IMR-90 (cell line): Measurements from ENCODE around the gene PROSER2. TPM values are rescaled to one million over a fixed set of nuclear protein-coding genes. Genes with fewer than 3 reads are reported as not detected.

Experiments used
- ATAC-seq: fragments of 200-7000 bp; cut with Tn5 transposase; 2 replicates; pipeline ENCODE4 v1.9.1; 2020; ENCODE audit warnings: low read depth, mild to moderate bottlenecking, moderate library complexity
- BruUV-seq: library from RNA; stranded (reverse); fragments of 400-500 nt; replicated peaks from 2 replicates; lab custom pipeline; 2021; lab: Mats Ljungman, UMichigan
- CTCF ChIA-PET: fragments of 300-600 bp; formaldehyde crosslinking; extraction: SDS; loops from one replicate; lab custom pipeline; 2021; ENCODE audit warnings: antibody characterized with exemption; lab: Yijun Ruan, JAX
- POLR2A ChIA-PET: fragments of 300-600 bp; sonication (Branson Sonifier 250); formaldehyde crosslinking; loops from one replicate; lab custom pipeline; 2022; ENCODE audit warnings: antibody characterized with exemption; ENCODE audit not compliant: unreplicated experiment; lab: Charles Lee
- DNase-seq: peaks from one replicate; pipeline ENCODE4 v3.0.0; 2013
- H2AFZ ChIP-seq: replicated peaks from 2 replicates; pipeline ENCODE3; 2013; ENCODE audit warnings: low read length, mild to moderate bottlenecking; ENCODE audit not compliant: poor library complexity
- H2AK5ac ChIP-seq: 2 replicates; pipeline ENCODE4 v1.6.1; 2013; ENCODE audit warnings: low read depth, low read length, inconsistent platforms
- H2AK9ac ChIP-seq: replicated peaks from 2 replicates; pipeline ENCODE3; 2013; ENCODE audit warnings: mild to moderate bottlenecking, low read depth, low read length, moderate library complexity; ENCODE audit not compliant: poor library complexity
- H2BK120ac ChIP-seq: 2 replicates; pipeline ENCODE4 v1.6.1; 2013; ENCODE audit warnings: low read depth, low read length, inconsistent platforms
- H2BK15ac ChIP-seq: 3 replicates; pipeline ENCODE4 v1.6.1; 2013; ENCODE audit warnings: low read depth, low read length, inconsistent platforms
- H2BK20ac ChIP-seq: 2 replicates; pipeline ENCODE4 v1.6.1; 2013; ENCODE audit warnings: low read depth, mild to moderate bottlenecking, inconsistent platforms, low read length, moderate library complexity
- H2BK5ac ChIP-seq: 2 replicates; pipeline ENCODE4 v1.6.1; 2013; ENCODE audit warnings: mild to moderate bottlenecking, low read depth, low read length, inconsistent platforms; ENCODE audit not compliant: poor library complexity, severe bottlenecking
- H3K14ac ChIP-seq: replicated peaks from 2 replicates; pipeline ENCODE4 v1.6.1; 2013; ENCODE audit warnings: low read depth, low read length, inconsistent platforms
- H3K18ac ChIP-seq: 2 replicates; pipeline ENCODE4 v1.6.1; 2013; ENCODE audit warnings: low read depth, low read length, control low read depth
- H3K23ac ChIP-seq: 2 replicates; pipeline ENCODE4 v1.6.1; 2013; ENCODE audit warnings: low read depth, low read length, inconsistent platforms
- H3K27ac ChIP-seq: 2 replicates; pipeline ENCODE4 v1.5.1; 2013; ENCODE audit warnings: mild to moderate bottlenecking, control low read depth, low read length; ENCODE audit not compliant: insufficient read depth
- H3K27me3 ChIP-seq: 2 replicates; pipeline ENCODE4 v1.6.1; 2013; ENCODE audit warnings: low read length; ENCODE audit not compliant: control insufficient read depth, insufficient read depth
- H3K36me3 ChIP-seq: 2 replicates; pipeline ENCODE4 v1.6.1; 2013; ENCODE audit warnings: low read length, mixed read lengths; ENCODE audit not compliant: control insufficient read depth, insufficient read depth
- H3K4ac ChIP-seq: 2 replicates; pipeline ENCODE4 v1.6.1; 2013; ENCODE audit warnings: low read depth, low read length, inconsistent platforms
- H3K4me1 ChIP-seq: 2 replicates; pipeline ENCODE4 v1.6.1; 2013; ENCODE audit warnings: low read length, mixed read lengths; ENCODE audit not compliant: control insufficient read depth, insufficient read depth
- H3K4me2 ChIP-seq: 2 replicates; pipeline ENCODE4 v1.6.1; 2013; ENCODE audit warnings: low read depth, mild to moderate bottlenecking, control low read depth, low read length, moderate library complexity
- H3K4me3 ChIP-seq: 2 replicates; pipeline ENCODE4 v1.5.1; 2013; ENCODE audit warnings: low read depth, mild to moderate bottlenecking, control low read depth, low read length, moderate library complexity; ENCODE audit not compliant: insufficient read depth
- H3K56ac ChIP-seq: 2 replicates; pipeline ENCODE4 v1.6.1; 2013; ENCODE audit warnings: low read length, inconsistent platforms; ENCODE audit not compliant: insufficient read depth; ENCODE audit errors: extremely low read depth
- H3K79me1 ChIP-seq, 2 experiments: 2 replicates each; pipeline ENCODE4 v1.6.1; 2013; ENCODE audit warnings: low read length in 2 of 2, inconsistent platforms in 1 of 2, low read depth in 1 of 2
- H3K9ac ChIP-seq: 2 replicates; pipeline ENCODE4 v1.6.1; 2013; ENCODE audit warnings: low read depth, low read length, control low read depth
- H3K9me1 ChIP-seq: 2 replicates; pipeline ENCODE4 v1.6.1; 2013; ENCODE audit warnings: low read length, inconsistent platforms; ENCODE audit not compliant: insufficient read depth
- H3K9me3 ChIP-seq: 2 replicates; pipeline ENCODE4 v1.6.1; 2013; ENCODE audit warnings: low read length; ENCODE audit not compliant: control insufficient read depth, insufficient read depth
- H4K20me1 ChIP-seq: 2 replicates; pipeline ENCODE4 v1.6.1; 2013; ENCODE audit warnings: low read length, inconsistent platforms; ENCODE audit not compliant: insufficient read depth
- H4K5ac ChIP-seq: 2 replicates; pipeline ENCODE4 v1.6.1; 2013; ENCODE audit warnings: mild to moderate bottlenecking, low read depth, low read length, control low read depth
- H4K8ac ChIP-seq, 2 experiments: 2 replicates each; pipeline ENCODE4 v1.6.1; 2013; ENCODE audit warnings: low read depth in 2 of 2, low read length in 2 of 2, control low read depth in 1 of 2, inconsistent platforms in 1 of 2
- H4K91ac ChIP-seq: 2 replicates; pipeline ENCODE4 v1.6.1; 2013; ENCODE audit warnings: low read depth, low read length, inconsistent platforms; ENCODE audit not compliant: insufficient read depth
- BHLHE40 ChIP-seq: fragments of 150-350 bp; IDR thresholded peaks from 2 replicates; pipeline ENCODE4 v1.6.1; 2016; ENCODE audit warnings: mild to moderate bottlenecking, low read depth, low read length
- CEBPB ChIP-seq: IDR thresholded peaks from 2 replicates; pipeline ENCODE4 v1.6.1; 2012; ENCODE audit warnings: low read depth, low read length, improper control_type of control experiment
- CHD1 ChIP-seq: IDR thresholded peaks from 2 replicates; pipeline ENCODE4 v1.6.1; 2012; ENCODE audit warnings: low read depth, low read length, improper control_type of control experiment
- ELK1 ChIP-seq: fragments of 150-350 bp; IDR thresholded peaks from 2 replicates; pipeline ENCODE4 v1.6.1; 2016; ENCODE audit warnings: low read depth, mild to moderate bottlenecking, low read length, moderate library complexity, borderline replicate concordance
- FOS ChIP-seq: fragments of 150-350 bp; IDR thresholded peaks from 2 replicates; pipeline ENCODE4 v1.6.1; 2016; ENCODE audit warnings: low read depth, low read length
- MAFK ChIP-seq: IDR thresholded peaks from 2 replicates; pipeline ENCODE4 v1.6.1; 2012; ENCODE audit warnings: low read depth, low read length, improper control_type of control experiment
- MAZ ChIP-seq: IDR thresholded peaks from 2 replicates; pipeline ENCODE4 v1.6.1; 2012; ENCODE audit warnings: low read depth, mild to moderate bottlenecking, low read length, improper control_type of control experiment, moderate library complexity, borderline replicate concordance
- MXI1 ChIP-seq: IDR thresholded peaks from 2 replicates; pipeline ENCODE4 v1.6.1; 2012; ENCODE audit warnings: low read depth, mild to moderate bottlenecking, low read length, moderate library complexity, borderline replicate concordance
- NFE2L2 ChIP-seq: fragments of 150-350 bp; IDR thresholded peaks from 2 replicates; pipeline ENCODE4 v1.6.1; 2016; ENCODE audit warnings: low read depth, mild to moderate bottlenecking, low read length
- RAD21 ChIP-seq: IDR thresholded peaks from 2 replicates; pipeline ENCODE4 v1.6.1; 2012; ENCODE audit warnings: low read length, improper control_type of control experiment
- RCOR1 ChIP-seq: IDR thresholded peaks from 2 replicates; pipeline ENCODE4 v1.6.1; 2012; ENCODE audit warnings: mild to moderate bottlenecking, low read length, improper control_type of control experiment; ENCODE audit not compliant: insufficient replicate concordance
- RFX5 ChIP-seq: IDR thresholded peaks from 2 replicates; pipeline ENCODE4 v1.8.0; 2012; ENCODE audit warnings: low read depth, mild to moderate bottlenecking, low read length, moderate library complexity
- SMC3 ChIP-seq: fragments of 150-350 bp; IDR thresholded peaks from 2 replicates; pipeline ENCODE4 v1.6.1; 2016; ENCODE audit warnings: low read depth, mild to moderate bottlenecking, antibody characterized with exemption, low read length, moderate library complexity
- USF2 ChIP-seq: fragments of 150-350 bp; IDR thresholded peaks from 2 replicates; pipeline ENCODE4 v1.6.1; 2017; ENCODE audit warnings: mild to moderate bottlenecking, antibody characterized with exemption, low read length, low read depth
- WGBS, 2 experiments: methylation state at CpG; one replicate each; pipeline versions ENCODE4 v1.1.5 to v1.1.7; 2013; ENCODE audit warnings: missing lambda C conversion rate in 2 of 2; ENCODE audit not compliant: insufficient read length in 1 of 2; ENCODE audit errors: extremely low coverage in 2 of 2; 5-methylcytosine and 5-hydroxymethylcytosine counted together
- dilution Hi-C: fragments of 300-500 bp; cut with HindIII; formaldehyde crosslinking; loops from one replicate; pipeline ENCODE4 v1.14.3; 2018; ENCODE audit warnings: low sequenced_read_pairs; ENCODE audit not compliant: unreplicated experiment
- in situ Hi-C: fragments of 300-500 bp; cut with MboI; formaldehyde crosslinking; loops from 3 replicates; pipeline ENCODE4 v1.14.3; 2019; ENCODE audit warnings: low sequenced_read_pairs, inconsistent platforms, mixed read lengths
- intact Hi-C: fragments of 100-400 bp; cut with micrococcal nuclease; formaldehyde crosslinking; loops from 2 replicates; pipeline ENCODE4 v1.10.0; 2022
- polyA plus RNA-seq, 3 experiments: library from polyadenylated mRNA; depleted of rRNA; stranded (reverse); fragments of >200 nt; gene quantifications; 2 replicates each; pipeline ENCODE4 v1.2.3, GENCODE V29; 2012; ENCODE audit warnings: low replicate concordance in 1 of 3
- total RNA-seq: library from RNA; depleted of rRNA; stranded (reverse); fragments of >200 nt; gene quantifications from 2 replicates; pipeline ENCODE4 v1.2.3, GENCODE V29; 2012

PROSER2 gene
- total and polyA plus RNA-seq, 2 of the 4 experiments (the other 2 are of a cell fraction) = 1.4 to 2.0 TPM

GRCh38 chr10:11795101-11795920, 27.8 kb upstream of the PROSER2 start:
- Histone ChIP-seq H3K27me3 (peaks cover 2% of the 10 kb centered on the region; the same call in 1 of the 2 replicates), H3K4me3 (no peak overlapping the region), H3K14ac (0 out of 2 replicates have a peak overlapping the region, but pooled peaks have one; percentile 37), H2BK20ac (0 out of 2 replicates have a peak overlapping the region, but pooled peaks have one; percentile 61), H3K4ac (no peak overlapping the region), H4K5ac (no peak overlapping the region), H3K27ac (no peak overlapping the region), H3K9me3 (no peaks in the 10 kb centered on the region), H3K18ac (no peak overlapping the region), H3K4me1 (peaks cover 7% of the 10 kb centered on the region), H3K4me2 (no peak overlapping the region), H3K23ac (no peak overlapping the region), H3K36me3 (no peaks in the 10 kb centered on the region), H2AK9ac (no peak overlapping the region), H3K9me1 (peaks cover 17% of the 10 kb centered on the region), H2BK15ac (peak overlapping the region; percentile 32; the same call in 1 of the 3 replicates), H3K9ac (no peak overlapping the region), H4K8ac (no peak overlapping the region), H4K91ac (peak overlapping the region; percentile 37), H2BK5ac (peak overlapping the region; percentile 15), H3K56ac (no peak overlapping the region), H4K20me1 (no peaks in the 10 kb centered on the region), H2AFZ (no peak overlapping the region), H3K79me1 (no peaks in the 10 kb centered on the region), H2AK5ac (peak overlapping the region; percentile 10; the same call in 1 of the 2 replicates), H2BK120ac (no peak overlapping the region)
- intact Hi-C loops (loop anchor here (2.0 kb wide), 1 partner anchor 15 kb away; no protein-coding TSS in a partner anchor), in situ Hi-C loops (no loop called here), dilution Hi-C loops (no loop called here)
- ChIA-PET CTCF (interaction anchor here (0.6 to 0.8 kb wide), 4 partner anchors 8 to 209 kb away, joined by 3 to 4 read pairs (median 4); no protein-coding TSS in a partner anchor), POLR2A (no interaction called here)
- ATAC-seq = no peak
- no TSS peak for BruUV-seq
- no peak for DNase-seq
- WGBS, 2 experiments = 95% methylated on average over 8 of the region's 25 CpGs; no CpG with 5 or more reads in 1 of the 2 experiments
- no peak for TF ChIP-seq CHD1
- no peak for TF ChIP-seq RCOR1
- no peak for TF ChIP-seq MAFK
- TF ChIP-seq USF2 = no peak
- no peak for TF ChIP-seq RAD21
- no peak for TF ChIP-seq CEBPB
- no peak for TF ChIP-seq SMC3
- no peak for TF ChIP-seq NFE2L2
- no peak for TF ChIP-seq MAZ
- TF ChIP-seq FOS = no peak
- no peak for TF ChIP-seq BHLHE40
- TF ChIP-seq MXI1 = no peak
- TF ChIP-seq ELK1 = no peak
- no peak for TF ChIP-seq RFX5
